A549 (cell line): ENCODE measurements around the gene NPTX2. TPM values are rescaled to one million over a fixed set of nuclear protein-coding genes. Genes with fewer than 3 reads are reported as not detected.

Experiments
- ATAC-seq, 2 experiments: fragments of 200-7000 bp in 1 of 2; fragments of >200 bp in 1 of 2; cut with Nextera tagmentation in 1 of 2; cut with Tn5 transposase in 1 of 2; 3 replicates each; pipeline versions ENCODE4 v1.8.0 to v1.9.1; 2018 to 2020; ENCODE audit warnings: mild to moderate bottlenecking in 1 of 2, moderate library complexity in 1 of 2
- CTCF ChIA-PET: fragments of 300-600 bp; sonication (Branson Sonifier 250); formaldehyde crosslinking; extraction: SDS; loops from one replicate; lab custom pipeline; 2021; ENCODE audit warnings: antibody characterized with exemption, inconsistent platforms; lab: Yijun Ruan, JAX
- POLR2A ChIA-PET: fragments of 350-600 bp; formaldehyde crosslinking; extraction: SDS; loops from one replicate; lab custom pipeline; 2021; ENCODE audit warnings: antibody characterized with exemption, inconsistent platforms; lab: Yijun Ruan, JAX
- DNase-seq, 2 experiments: peaks; one replicate each; pipeline versions ENCODE4 v3.0.0 to v3.0.0-alpha.2; 2011 to 2016; ENCODE audit warnings: low read depth in 1 of 2, low spot score in 1 of 2
- FAIRE-seq: peaks from 2 replicates; lab custom pipeline; 2011; peaks lifted over from hg19 to GRCh38; lab: Jason Lieb, UNC
- H3K27ac ChIP-seq, 2 experiments: fragments of >200 bp; sonication (Bioruptor Twin); formaldehyde crosslinking; 3 replicates each; pipeline ENCODE4 v1.5.1; 2016 to 2017
- H3K4me1 ChIP-seq: fragments of >200 bp; sonication (Bioruptor Twin); formaldehyde crosslinking; 3 replicates; pipeline ENCODE4 v1.6.1; 2016
- H3K4me2 ChIP-seq: fragments of >200 bp; sonication (Bioruptor Twin); formaldehyde crosslinking; 3 replicates; pipeline ENCODE4 v1.6.1; 2016
- H3K4me3 ChIP-seq: fragments of >200 bp; sonication (Bioruptor Twin); formaldehyde crosslinking; 3 replicates; pipeline ENCODE4 v1.5.1; 2016
- H3K9me3 ChIP-seq: fragments of >200 bp; sonication (Bioruptor Twin); formaldehyde crosslinking; 3 replicates; pipeline ENCODE4 v1.6.1; 2016
- ATOH8 ChIP-seq: fragments of 250-450 bp; sonication (Bioruptor Pico); IDR thresholded peaks from 2 replicates; pipeline ENCODE4 v1.5.0; 2020; ENCODE audit warnings: low read depth, mild to moderate bottlenecking, moderate library complexity
- BCL3 ChIP-seq: fragments of >200 bp; sonication (Bioruptor Twin); formaldehyde crosslinking; IDR thresholded peaks from 3 replicates; pipeline ENCODE4 v1.6.1; 2016
- BHLHE40 ChIP-seq: IDR thresholded peaks from 2 replicates; pipeline ENCODE4 v1.6.1; 2012; ENCODE audit warnings: low read depth, low read length, inconsistent platforms
- CHD4 ChIP-seq: fragments of 200-600 bp; sonication (generic); IDR thresholded peaks from 2 replicates; pipeline ENCODE4 v1.6.1; 2016; ENCODE audit warnings: antibody characterized with exemption, mild to moderate bottlenecking, borderline replicate concordance
- CTCF ChIP-seq: fragments of >200 bp; sonication (Bioruptor Twin); formaldehyde crosslinking; IDR thresholded peaks from 3 replicates; pipeline ENCODE4 v1.5.1; 2016
- EHF ChIP-seq: fragments of 250-450 bp; sonication (Bioruptor Pico); IDR thresholded peaks from 2 replicates; pipeline ENCODE4 v1.5.0; 2020; ENCODE audit warnings: mild to moderate bottlenecking
- EHMT2 ChIP-seq: fragments of 200-600 bp; sonication (generic); IDR thresholded peaks from 2 replicates; pipeline ENCODE4 v1.6.1; 2016; ENCODE audit warnings: antibody characterized with exemption, low read depth, mild to moderate bottlenecking, moderate library complexity
- FOSB ChIP-seq: fragments of 250-450 bp; sonication (Bioruptor Pico); IDR thresholded peaks from 2 replicates; pipeline ENCODE4 v1.5.0; 2020; ENCODE audit warnings: mild to moderate bottlenecking, moderate library complexity
- FOXS1 ChIP-seq: fragments of 250-450 bp; sonication (Bioruptor Pico); IDR thresholded peaks from 2 replicates; pipeline ENCODE4 v1.5.0; 2020; ENCODE audit warnings: mild to moderate bottlenecking, moderate library complexity
- GATA3 ChIP-seq: IDR thresholded peaks from 2 replicates; pipeline ENCODE4 v1.6.1; 2012; ENCODE audit warnings: borderline replicate concordance
- HES2 ChIP-seq: fragments of >200 bp; sonication (Bioruptor Twin); formaldehyde crosslinking; IDR thresholded peaks from 2 replicates; pipeline ENCODE4 v1.6.1; 2016
- HOXB5 ChIP-seq: fragments of 250-450 bp; sonication (Bioruptor Pico); IDR thresholded peaks from 2 replicates; pipeline ENCODE4 v1.5.0; 2020; ENCODE audit warnings: mild to moderate bottlenecking, moderate library complexity
- JUN ChIP-seq, 2 experiments: fragments of >200 bp; sonication (Bioruptor Twin); formaldehyde crosslinking; IDR thresholded peaks; 2 replicates in 1 of 2; 3 replicates in 1 of 2; pipeline ENCODE4 v1.6.1; 2016 to 2017
- KDM5A ChIP-seq: fragments of 200-600 bp; sonication (generic); IDR thresholded peaks from 2 replicates; pipeline ENCODE4 v1.6.1; 2016; ENCODE audit warnings: antibody characterized with exemption, mild to moderate bottlenecking
- MAFK ChIP-seq: fragments of 450-650 bp; IDR thresholded peaks from 2 replicates; pipeline ENCODE4 v1.6.1; 2014; ENCODE audit not compliant: partially characterized antibody
- MYC ChIP-seq: IDR thresholded peaks from 2 replicates; pipeline ENCODE4 v1.6.1; 2012; ENCODE audit warnings: mild to moderate bottlenecking, inconsistent platforms, low read length, improper control_type of control experiment, borderline replicate concordance
- NFE2L2 ChIP-seq: fragments of 150-350 bp; conservative IDR thresholded peaks from 2 replicates; pipeline ENCODE4 v1.6.1; 2014; ENCODE audit warnings: low read length
- POLR2A ChIP-seq: IDR thresholded peaks from 2 replicates; pipeline ENCODE4 v1.6.1; 2012; ENCODE audit warnings: mild to moderate bottlenecking, low read length
- POLR2AphosphoS2 ChIP-seq: conservative IDR thresholded peaks from 2 replicates; pipeline ENCODE4 v1.6.1; 2012; ENCODE audit warnings: low read length, improper control_type of control experiment, inconsistent platforms
- RCOR1 ChIP-seq: fragments of 150-350 bp; IDR thresholded peaks from 2 replicates; pipeline ENCODE4 v1.6.1; 2014; ENCODE audit warnings: antibody characterized with exemption, low read length, low read depth
- SMC3 ChIP-seq: fragments of >200 bp; sonication (Bioruptor Twin); formaldehyde crosslinking; IDR thresholded peaks from 3 replicates; pipeline ENCODE4 v1.6.1; 2018; ENCODE audit warnings: inconsistent platforms
- SREBF2 ChIP-seq: fragments of 450-650 bp; IDR thresholded peaks from 2 replicates; pipeline ENCODE4 v1.6.1; 2014; ENCODE audit warnings: mild to moderate bottlenecking, moderate library complexity
- TFCP2L1 ChIP-seq: fragments of 250-450 bp; sonication (Bioruptor Pico); IDR thresholded peaks from 2 replicates; pipeline ENCODE4 v1.5.0; 2021; ENCODE audit warnings: mild to moderate bottlenecking
- TP53 ChIP-seq: fragments of 250-450 bp; sonication (Bioruptor Pico); IDR thresholded peaks from 2 replicates; pipeline ENCODE4 v1.5.0; 2021; ENCODE audit warnings: mild to moderate bottlenecking, moderate library complexity
- ZNF302 ChIP-seq: fragments of 250-450 bp; sonication (Bioruptor Pico); IDR thresholded peaks from 2 replicates; pipeline ENCODE4 v1.9.0; 2021; ENCODE audit warnings: inconsistent platforms, mild to moderate bottlenecking, moderate library complexity
- WGBS: methylation state at CpG from one replicate; pipeline ENCODE4 v1.1.6; 2017; ENCODE audit errors: missing lambda C conversion rate; 5-methylcytosine and 5-hydroxymethylcytosine counted together
- polyA plus RNA-seq, 4 experiments: library from polyadenylated mRNA; depleted of rRNA in 3 of 4; stranded (reverse); fragments of >200 nt; fragmentation: RNase III in 1 of 4; extraction: RNeasy Plus Mini Kit Qiagen cat#74134 plus additional on column Dnase treatment in 1 of 4; gene quantifications; 2 replicates in 3 of 4; 3 replicates in 1 of 4; pipeline ENCODE4 v1.2.3, GENCODE V29; 2011 to 2017

The NPTX2 gene
- polyA plus RNA-seq, 2 of the 4 experiments (the other 2 are of a cell fraction), result not detected

- DNase-seq (no peak), FAIRE-seq (no peak), ATAC-seq (no peak)
- CTCF ChIA-PET, result interaction anchor here (0.8 to 1.2 kb wide), 2 partner anchors 10 to 142 kb away, joined by 3 to 5 read pairs; no protein-coding TSS in a partner anchor
- no peaks in the 10 kb centered on the region for H3K4me1 ChIP-seq
- 35% methylated on average over 17 of the region's 17 CpGs for WGBS
- H3K27ac ChIP-seq, result no peak overlapping the region
- H3K9me3 ChIP-seq, result no peaks in the 10 kb centered on the region
- TF ChIP-seq HOXB5 (CRISPR knock-in tag), result no peak
- TF ChIP-seq GATA3, result no peak
- no peak for TF ChIP-seq JUN (IDR thresholded peaks at IDR 0.05)
- no peak for TF ChIP-seq BCL3
- no peak for TF ChIP-seq EHMT2
- no peak for TF ChIP-seq POLR2AphosphoS2
- TF ChIP-seq FOXS1 (CRISPR knock-in tag), result no peak
- H3K4me3 ChIP-seq, result no peak overlapping the region
- POLR2A ChIA-PET, result no interaction called here
- no peak overlapping the region for H3K4me2 ChIP-seq
Observed at GRCh38 chr7:98657736-98658135, 40.7 kb downstream of the NPTX2 start.

- no peak for FAIRE-seq
- H3K4me1 ChIP-seq, result no peaks in the 10 kb centered on the region
- no peak overlapping the region for H3K4me3 ChIP-seq
- CTCF ChIA-PET, result interaction anchor here (1.3 kb wide), 1 partner anchor 177 kb away, joined by 3 read pairs; no protein-coding TSS in a partner anchor
- no peak for ATAC-seq
- 35% methylated on average over 3 of the region's 3 CpGs for WGBS
- TF ChIP-seq RCOR1 (no peak), SREBF2 (no peak), FOSB (no peak), GATA3 (no peak)
- TF ChIP-seq, all 56 proteins: peak for 0
- H3K4me2 ChIP-seq, result no peak overlapping the region
- H3K9me3 ChIP-seq, result peaks cover 7% of the 10 kb centered on the region; the same call in 1 of the 3 replicates
- DNase-seq, result no peak
- POLR2A ChIA-PET, result no interaction called here
- H3K27ac ChIP-seq, result no peak overlapping the region
Observed at GRCh38 chr7:98659756-98660155, 42.7 kb downstream of the NPTX2 start.

GRCh38 chr7:98661607-98662006 lies 44.5 kb downstream of the NPTX2 start:
- DNase-seq, result no peak
- no peak overlapping the region for H3K4me2 ChIP-seq
- peaks cover 7% of the 10 kb centered on the region; the same call in 1 of the 3 replicates for H3K9me3 ChIP-seq
- 28% methylated on average over 3 of the region's 3 CpGs for WGBS
- H3K4me3 ChIP-seq, result no peak overlapping the region
- ChIA-PET CTCF (interaction anchor here (0.6 kb wide), 1 partner anchor 1049 kb away, joined by 3 read pairs; no protein-coding TSS in a partner anchor), POLR2A (no interaction called here)
- H3K27ac ChIP-seq, result no peak overlapping the region
- no peak for TF ChIP-seq EHF
- TF ChIP-seq TFCP2L1, result no peak
- no peak for TF ChIP-seq POLR2A
- TF ChIP-seq ATOH8, result no peak
- TF ChIP-seq NFE2L2, result no peak
- TF ChIP-seq MAFK, result no peak
- TF ChIP-seq CHD4, result no peak
- TF ChIP-seq, all 56 proteins: peak for 0
- FAIRE-seq (no peak), ATAC-seq (no peak)
- H3K4me1 ChIP-seq, result no peaks in the 10 kb centered on the region

GRCh38 chr7:98662289-98662688 lies 45.2 kb downstream of the NPTX2 start:
- WGBS, result 2% methylated on average over 4 of the region's 4 CpGs
- H3K27ac ChIP-seq, result no peak overlapping the region
- POLR2A ChIA-PET, result no interaction called here
- H3K4me1 ChIP-seq, result no peaks in the 10 kb centered on the region
- no peak overlapping the region for H3K4me2 ChIP-seq
- no peak for ATAC-seq
- no peak for DNase-seq
- peaks cover 7% of the 10 kb centered on the region; the same call in 1 of the 3 replicates for H3K9me3 ChIP-seq
- no peak for FAIRE-seq
- no peak overlapping the region for H3K4me3 ChIP-seq
- CTCF ChIA-PET, result no interaction called here
- TF ChIP-seq ZNF302 (CRISPR knock-in tag), result no peak
- TF ChIP-seq KDM5A, result no peak
- no peak for TF ChIP-seq MYC
- no peak for TF ChIP-seq HES2
- no peak for TF ChIP-seq BHLHE40
- no peak for TF ChIP-seq TP53 (CRISPR knock-in tag)
- no peak for TF ChIP-seq MAFK
- no peak for TF ChIP-seq SMC3
- TF ChIP-seq CTCF, result no peak
- no peak for TF ChIP-seq BCL3
